Endometrial microvascular endothelial cells (primary cell): ENCODE results near the gene GSTM2. TPM values are rescaled to one million over a fixed set of nuclear protein-coding genes. Genes with fewer than 3 reads are reported as not detected.

Experiments
- total RNA-seq: library from RNA; depleted of rRNA; stranded (reverse); fragments of >200 nt; gene quantifications from one replicate; pipeline ENCODE4 v1.2.3, GENCODE V29; 2015; ENCODE audit errors: inconsistent ontology term

GSTM2 gene
- total RNA-seq, 1 donor from 2014 or later, result 6.3 TPM

Other genes starting within 250 kb of the GSTM2 start
- 67.8 TPM for gene PSMA5, start 241.6 kb upstream of the GSTM2 start, total RNA-seq
- 0.37 TPM for gene SYPL2, start 201.5 kb upstream of the GSTM2 start, total RNA-seq
- gene ATXN7L2, start 184.2 kb upstream of the GSTM2 start, total RNA-seq, result 3.5 TPM
- gene CYB561D1, start 174.0 kb upstream of the GSTM2 start, total RNA-seq, result 1.4 TPM
- gene AMIGO1, start 158.3 kb upstream of the GSTM2 start, total RNA-seq, result 0.56 TPM
- gene GPR61, start 128.2 kb upstream of the GSTM2 start, total RNA-seq, result not detected
- gene GNAI3, start 119.4 kb upstream of the GSTM2 start, total RNA-seq, result 15.3 TPM
- not detected for gene GNAT2, start 48.4 kb upstream of the GSTM2 start, total RNA-seq
- 88.4 TPM for gene AMPD2, start 48.2 kb upstream of the GSTM2 start, total RNA-seq
- gene GSTM4, start 12.0 kb upstream of the GSTM2 start, total RNA-seq, result 6.6 TPM
- gene GSTM1, start 19.8 kb downstream of the GSTM2 start, total RNA-seq, result 19.0 TPM
- not detected for gene GSTM5, start 44.2 kb downstream of the GSTM2 start, total RNA-seq
- gene GSTM3, start 73.0 kb downstream of the GSTM2 start, total RNA-seq, result 30.4 TPM
- not detected for gene EPS8L3, start 95.9 kb downstream of the GSTM2 start, total RNA-seq
- 8.9 TPM for gene CSF1, start 242.8 kb downstream of the GSTM2 start, total RNA-seq